WI38 (cell line): ENCODE data around the gene RER1.

ENCODE experiments used
- H3K4me3 ChIP-seq: 2 replicates; pipeline ENCODE4 v1.5.1; 2011; ENCODE audit warnings: low read depth, mild to moderate bottlenecking, control low read depth, low read length
- CTCF ChIP-seq: IDR thresholded peaks from 2 replicates; pipeline ENCODE4 v1.5.1; 2012; ENCODE audit warnings: low read depth, mild to moderate bottlenecking, control low read depth, low read length

RER1 gene

GRCh38 chr1:2433196-2433595 is 41.6 kb downstream of the RER1 start:
- no peak overlapping the region for H3K4me3 ChIP-seq
- TF ChIP-seq CTCF = no peak

- no peak overlapping the region for H3K4me3 ChIP-seq
- no peak for TF ChIP-seq CTCF
Measured at GRCh38 chr1:2433936-2434655, 42.5 kb downstream of the RER1 start.

GRCh38 chr1:2435091-2435490 is 43.5 kb downstream of the RER1 start:
- H3K4me3 ChIP-seq = no peak overlapping the region
- no peak for TF ChIP-seq CTCF

GRCh38 chr1:2435746-2436355 is 44.2 kb downstream of the RER1 start:
- no peak for TF ChIP-seq CTCF
- H3K4me3 ChIP-seq = no peak overlapping the region

GRCh38 chr1:2436876-2437275 is 45.2 kb downstream of the RER1 start:
- no peak overlapping the region for H3K4me3 ChIP-seq
- TF ChIP-seq CTCF = no peak

- no peak overlapping the region for H3K4me3 ChIP-seq
- no peak for TF ChIP-seq CTCF
Measured at GRCh38 chr1:2437617-2438016, 46.0 kb downstream of the RER1 start.

GRCh38 chr1:2438038-2438437 is 46.4 kb downstream of the RER1 start:
- no peak overlapping the region for H3K4me3 ChIP-seq
- TF ChIP-seq CTCF = no peak
